Measurements from ENCODE around the gene KCNQ4.

KCNQ4 gene

DNA sequence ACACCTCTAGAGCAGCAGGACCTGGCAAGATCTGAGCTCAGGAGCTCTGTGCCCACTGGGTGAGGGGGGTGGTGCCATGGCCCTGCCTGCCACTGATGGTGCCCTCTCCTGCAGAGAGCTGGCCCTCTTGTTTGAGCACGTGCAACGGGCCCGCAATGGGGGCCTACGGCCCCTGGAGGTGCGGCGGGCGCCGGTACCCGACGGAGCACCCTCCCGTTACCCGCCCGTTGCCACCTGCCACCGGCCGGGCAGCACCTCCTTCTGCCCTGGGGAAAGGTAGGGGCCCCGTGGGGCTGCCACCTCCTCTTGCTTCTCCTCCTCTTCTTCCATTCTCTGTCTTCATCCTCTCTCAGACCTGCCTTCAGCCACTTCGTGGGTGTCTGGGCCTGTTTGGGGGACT is 40.4 kb downstream of the KCNQ4 start:
- TF ChIP-seq, protein P1, sequence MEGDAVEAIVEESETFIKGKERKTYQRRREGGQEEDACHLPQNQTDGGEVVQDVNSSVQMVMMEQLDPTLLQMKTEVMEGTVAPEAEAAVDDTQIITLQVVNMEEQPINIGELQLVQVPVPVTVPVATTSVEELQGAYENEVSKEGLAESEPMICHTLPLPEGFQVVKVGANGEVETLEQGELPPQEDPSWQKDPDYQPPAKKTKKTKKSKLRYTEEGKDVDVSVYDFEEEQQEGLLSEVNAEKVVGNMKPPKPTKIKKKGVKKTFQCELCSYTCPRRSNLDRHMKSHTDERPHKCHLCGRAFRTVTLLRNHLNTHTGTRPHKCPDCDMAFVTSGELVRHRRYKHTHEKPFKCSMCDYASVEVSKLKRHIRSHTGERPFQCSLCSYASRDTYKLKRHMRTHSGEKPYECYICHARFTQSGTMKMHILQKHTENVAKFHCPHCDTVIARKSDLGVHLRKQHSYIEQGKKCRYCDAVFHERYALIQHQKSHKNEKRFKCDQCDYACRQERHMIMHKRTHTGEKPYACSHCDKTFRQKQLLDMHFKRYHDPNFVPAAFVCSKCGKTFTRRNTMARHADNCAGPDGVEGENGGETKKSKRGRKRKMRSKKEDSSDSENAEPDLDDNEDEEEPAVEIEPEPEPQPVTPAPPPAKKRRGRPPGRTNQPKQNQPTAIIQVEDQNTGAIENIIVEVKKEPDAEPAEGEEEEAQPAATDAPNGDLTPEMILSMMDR (IDR thresholded peaks at IDR 0.05): no peak
- Histone ChIP-seq H3K4me1 (no peaks in the 10 kb centered on the region), H3K27ac (no peak overlapping the region), H3K4me3 (ENCODE audit: low read depth, low read length) (no peak overlapping the region), H2AFZ (no peak overlapping the region), H3K9me3 (ENCODE audit: control insufficient read depth, low read length) (no peaks in the 10 kb centered on the region), H3K79me2 (no peaks in the 10 kb centered on the region), H3K36me3 (ENCODE audit: control insufficient read depth, insufficient read depth, low read length) (no peaks in the 10 kb centered on the region), H3K27me3 (ENCODE audit: control insufficient read depth, insufficient read depth, low read length) (no peaks in the 10 kb centered on the region), H3K4me2 (ENCODE audit: low read length) (no peak overlapping the region), H3K9ac (no peak overlapping the region)

DNA sequence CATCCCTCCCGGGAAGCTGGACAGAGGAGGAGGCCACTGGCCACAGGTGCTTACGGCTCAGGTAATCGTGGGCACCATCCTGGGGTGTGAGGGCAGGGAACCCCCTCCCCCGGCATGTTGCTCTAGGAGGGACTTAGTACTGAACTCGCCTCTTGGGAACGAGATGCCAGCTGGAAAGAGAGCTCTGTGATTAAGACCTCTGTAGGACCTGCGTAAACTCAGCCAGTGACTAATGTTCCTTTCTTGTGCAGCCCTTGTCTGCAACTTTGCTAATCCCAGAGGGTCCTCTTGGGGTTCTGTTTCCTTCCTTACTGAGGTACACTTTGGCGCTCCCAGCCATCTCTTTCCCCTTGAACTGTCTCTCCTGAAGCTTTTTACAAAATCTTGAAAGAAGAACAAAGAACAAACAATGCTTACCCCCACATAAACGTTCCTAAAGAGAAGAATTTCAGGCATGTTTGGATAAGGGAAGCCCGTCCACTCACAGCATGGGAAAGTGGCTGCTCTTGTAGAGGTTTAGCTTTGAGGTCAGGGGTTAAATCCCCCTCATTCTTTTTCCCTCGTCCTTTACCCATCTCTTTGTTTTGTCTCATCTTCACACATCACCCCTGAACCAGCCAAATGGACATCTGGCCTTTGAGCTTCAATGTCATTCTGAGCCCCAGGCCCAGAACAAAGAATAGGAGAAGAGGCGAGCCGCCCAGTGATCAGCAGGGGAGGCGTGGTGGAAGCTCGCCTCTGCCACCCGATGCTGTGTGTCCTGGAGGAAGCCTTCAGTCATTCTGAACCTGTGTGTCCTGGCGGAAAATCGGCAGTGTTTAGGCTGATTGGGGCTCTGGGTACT is 41.2 kb downstream of the KCNQ4 start:
- H3K79me2 ChIP-seq: no peaks in the 10 kb centered on the region
- H3K4me1 ChIP-seq: no peaks in the 10 kb centered on the region
- TF ChIP-seq, protein P1 (IDR thresholded peaks at IDR 0.05): no peak
- H3K4me2 ChIP-seq (ENCODE audit: low read length): no peak overlapping the region
- no peaks in the 10 kb centered on the region for H3K27me3 ChIP-seq (ENCODE audit: control insufficient read depth, insufficient read depth, low read length)
- no peak overlapping the region for H3K4me3 ChIP-seq (ENCODE audit: low read depth, low read length)
- H3K9ac ChIP-seq: no peak overlapping the region
- no peaks in the 10 kb centered on the region for H3K9me3 ChIP-seq (ENCODE audit: control insufficient read depth, low read length)
- H2AFZ ChIP-seq: no peak overlapping the region
- no peak overlapping the region for H3K27ac ChIP-seq
- no peaks in the 10 kb centered on the region for H3K36me3 ChIP-seq (ENCODE audit: control insufficient read depth, insufficient read depth, low read length)

DNA sequence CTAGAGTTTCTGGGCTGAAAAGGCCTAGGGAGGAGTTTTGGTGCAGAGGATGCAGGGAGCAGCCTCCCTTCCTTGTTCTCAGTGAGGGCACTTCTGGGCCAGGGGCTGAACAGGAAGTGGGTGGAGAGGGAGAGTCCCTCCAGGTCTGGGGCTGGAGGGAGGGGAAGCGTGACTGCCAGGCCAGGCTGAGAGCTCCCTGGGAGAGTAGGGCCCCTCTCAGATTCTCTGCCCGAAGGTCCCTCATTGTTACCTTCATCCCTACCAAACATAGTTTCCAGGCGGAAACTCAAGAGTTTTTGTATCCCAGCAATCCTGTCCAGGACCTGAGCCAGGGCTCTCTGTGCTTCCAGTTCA is 41.8 kb downstream of the KCNQ4 start:
- Histone ChIP-seq H3K36me3 (ENCODE audit: control insufficient read depth, insufficient read depth, low read length) (no peaks in the 10 kb centered on the region), H2AFZ (no peak overlapping the region), H3K4me3 (ENCODE audit: low read depth, low read length) (no peak overlapping the region), H3K79me2 (no peaks in the 10 kb centered on the region), H3K9me3 (ENCODE audit: control insufficient read depth, low read length) (no peaks in the 10 kb centered on the region), H3K27ac (no peak overlapping the region), H3K4me2 (ENCODE audit: low read length) (no peak overlapping the region), H3K27me3 (ENCODE audit: control insufficient read depth, insufficient read depth, low read length) (no peaks in the 10 kb centered on the region), H3K4me1 (no peaks in the 10 kb centered on the region), H3K9ac (no peak overlapping the region)
- TF ChIP-seq, protein P1 (IDR thresholded peaks at IDR 0.05): no peak

DNA sequence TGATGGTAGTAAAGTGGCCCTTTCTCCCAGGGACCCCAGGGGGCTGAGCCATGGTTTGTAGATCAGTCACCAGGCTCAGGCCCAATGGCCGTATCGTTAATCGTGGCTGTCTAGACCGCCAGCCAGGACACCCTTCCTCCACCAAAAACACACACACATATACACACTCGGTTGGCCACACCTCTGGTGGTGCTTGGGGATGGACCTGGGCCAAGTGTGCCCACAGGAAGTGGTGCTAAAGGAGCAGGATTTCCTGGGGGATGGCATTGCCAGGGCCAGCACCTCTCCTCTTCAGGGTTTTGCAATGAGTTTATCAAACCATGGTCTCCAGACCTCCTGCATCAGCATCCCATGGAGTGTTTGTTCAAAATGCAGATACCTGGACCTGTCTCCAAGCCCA is 42.4 kb downstream of the KCNQ4 start:
- no peak overlapping the region for H3K4me2 ChIP-seq (ENCODE audit: low read length)
- H3K79me2 ChIP-seq: no peaks in the 10 kb centered on the region
- no peak overlapping the region for H3K9ac ChIP-seq
- no peaks in the 10 kb centered on the region for H3K36me3 ChIP-seq (ENCODE audit: control insufficient read depth, insufficient read depth, low read length)
- H3K27me3 ChIP-seq (ENCODE audit: control insufficient read depth, insufficient read depth, low read length): no peaks in the 10 kb centered on the region
- H3K4me3 ChIP-seq (ENCODE audit: low read depth, low read length): no peak overlapping the region
- TF ChIP-seq, protein P1 (IDR thresholded peaks at IDR 0.05): no peak
- no peaks in the 10 kb centered on the region for H3K4me1 ChIP-seq
- no peak overlapping the region for H2AFZ ChIP-seq
- H3K27ac ChIP-seq: no peak overlapping the region
- H3K9me3 ChIP-seq (ENCODE audit: control insufficient read depth, low read length): no peaks in the 10 kb centered on the region

Measured in parathyroid adenoma (tissue), 2 donors.